Fibroblast of pulmonary artery (primary cell): ENCODE measurements around the gene APOL2.
"Not testable (repeated sequence)": the region's sequence is repeated elsewhere in the genome, so short reads cannot be mapped to it uniquely, and the experiment has no call there.

Source experiments
- DNase-seq: peaks from one replicate; pipeline ENCODE4 v3.0.0-alpha.2; 2010; ENCODE audit warnings: low read depth
- H3K4me3 ChIP-seq: replicated peaks from 2 replicates; pipeline ENCODE4 v1.5.1; 2011; ENCODE audit warnings: low read depth, mild to moderate bottlenecking, control low read depth, low read length, moderate library complexity
- TF ChIP-seq, protein P1 (sequence below): IDR thresholded peaks from 2 replicates; pipeline ENCODE4 v1.5.1; 2011; ENCODE audit warnings: mild to moderate bottlenecking, control low read depth, low read length, inconsistent platforms; ENCODE audit errors: missing control alignments

APOL2 gene

DNA sequence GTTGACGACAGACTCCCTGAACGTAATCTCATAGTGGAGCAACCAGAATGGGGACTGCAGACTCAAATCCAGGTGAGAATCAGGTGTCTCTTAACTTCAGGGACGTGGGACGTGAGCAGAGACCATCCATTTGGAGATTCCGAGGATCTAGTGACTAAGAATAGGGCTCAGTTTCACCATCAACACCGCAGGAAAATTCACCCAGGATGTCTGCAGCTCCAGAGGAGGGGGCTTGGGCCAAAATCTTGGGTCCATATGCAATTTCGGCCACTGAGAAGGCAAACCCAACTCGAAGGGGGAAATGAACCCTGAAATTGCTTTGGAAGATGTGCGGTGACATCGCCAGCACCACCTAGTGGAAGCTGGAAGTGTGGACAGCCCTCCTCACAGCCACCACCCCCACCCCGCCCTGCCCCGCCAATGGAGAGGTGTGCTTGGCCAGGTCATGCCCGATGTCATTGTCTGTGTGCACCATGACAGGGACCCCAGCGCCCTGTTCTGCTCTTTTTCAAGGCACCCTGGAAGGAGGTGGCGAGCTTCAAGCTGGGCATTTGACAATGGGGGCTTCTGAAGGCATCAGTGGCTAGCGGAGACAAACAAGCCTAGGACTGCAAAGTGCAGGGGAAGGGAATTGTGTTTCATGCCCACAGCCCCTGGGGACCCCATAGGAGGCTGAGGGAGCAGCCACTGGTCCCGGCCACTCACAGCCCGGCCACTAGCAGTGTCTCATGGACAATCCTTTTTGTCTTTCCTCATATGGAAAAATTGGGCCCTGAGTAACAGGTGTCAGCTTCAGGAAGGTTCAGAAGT, 38.4 kb upstream of the APOL2 start:
- no peak overlapping the region for H3K4me3 ChIP-seq
- TF ChIP-seq, protein P1, sequence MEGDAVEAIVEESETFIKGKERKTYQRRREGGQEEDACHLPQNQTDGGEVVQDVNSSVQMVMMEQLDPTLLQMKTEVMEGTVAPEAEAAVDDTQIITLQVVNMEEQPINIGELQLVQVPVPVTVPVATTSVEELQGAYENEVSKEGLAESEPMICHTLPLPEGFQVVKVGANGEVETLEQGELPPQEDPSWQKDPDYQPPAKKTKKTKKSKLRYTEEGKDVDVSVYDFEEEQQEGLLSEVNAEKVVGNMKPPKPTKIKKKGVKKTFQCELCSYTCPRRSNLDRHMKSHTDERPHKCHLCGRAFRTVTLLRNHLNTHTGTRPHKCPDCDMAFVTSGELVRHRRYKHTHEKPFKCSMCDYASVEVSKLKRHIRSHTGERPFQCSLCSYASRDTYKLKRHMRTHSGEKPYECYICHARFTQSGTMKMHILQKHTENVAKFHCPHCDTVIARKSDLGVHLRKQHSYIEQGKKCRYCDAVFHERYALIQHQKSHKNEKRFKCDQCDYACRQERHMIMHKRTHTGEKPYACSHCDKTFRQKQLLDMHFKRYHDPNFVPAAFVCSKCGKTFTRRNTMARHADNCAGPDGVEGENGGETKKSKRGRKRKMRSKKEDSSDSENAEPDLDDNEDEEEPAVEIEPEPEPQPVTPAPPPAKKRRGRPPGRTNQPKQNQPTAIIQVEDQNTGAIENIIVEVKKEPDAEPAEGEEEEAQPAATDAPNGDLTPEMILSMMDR = peak; percentile 76
- peak; percentile 70 for DNase-seq

DNA sequence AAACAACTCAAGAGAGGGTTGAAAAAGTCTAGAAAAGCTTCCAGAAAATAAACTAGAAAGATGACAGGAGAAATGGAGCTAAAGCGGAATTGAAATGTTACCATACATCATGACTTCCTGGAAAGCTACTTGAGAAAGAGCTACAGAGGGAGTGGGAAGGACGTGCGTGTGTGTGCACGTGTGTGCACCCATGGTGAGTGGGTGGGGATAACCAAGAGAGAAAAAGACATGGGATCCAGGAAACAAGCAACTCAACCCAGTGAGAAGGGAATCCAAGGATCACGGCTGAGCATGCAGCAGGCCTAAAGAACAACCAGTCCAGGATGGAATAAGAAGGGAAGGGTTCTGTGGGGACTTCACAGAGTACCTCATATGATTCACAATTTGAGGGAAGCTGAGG, 35.2 kb upstream of the APOL2 start:
- no peak overlapping the region for H3K4me3 ChIP-seq
- DNase-seq = no peak
- TF ChIP-seq, protein P1 = no peak

DNA sequence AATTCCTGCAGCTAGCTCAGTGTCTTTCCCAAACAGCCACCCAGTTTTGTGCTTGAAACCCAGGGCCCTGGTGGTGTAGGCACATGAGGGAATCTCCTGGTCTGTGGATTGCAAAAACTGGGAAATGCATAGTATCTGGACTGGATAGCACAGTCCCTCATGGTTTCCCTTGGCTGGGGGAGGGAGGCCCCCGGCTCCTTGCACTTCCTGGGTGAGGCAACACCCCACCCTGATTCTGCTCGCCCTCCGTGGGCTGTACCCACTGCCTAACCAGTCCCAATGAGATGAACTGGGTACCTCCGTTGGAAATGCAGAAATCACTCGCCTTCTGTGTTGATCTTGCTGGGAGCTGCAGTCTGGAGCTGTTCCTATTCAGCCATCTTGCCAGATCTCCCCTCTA, 32.6 kb upstream of the APOL2 start:
- not testable (repeated sequence) for H3K4me3 ChIP-seq, DNase-seq

DNA sequence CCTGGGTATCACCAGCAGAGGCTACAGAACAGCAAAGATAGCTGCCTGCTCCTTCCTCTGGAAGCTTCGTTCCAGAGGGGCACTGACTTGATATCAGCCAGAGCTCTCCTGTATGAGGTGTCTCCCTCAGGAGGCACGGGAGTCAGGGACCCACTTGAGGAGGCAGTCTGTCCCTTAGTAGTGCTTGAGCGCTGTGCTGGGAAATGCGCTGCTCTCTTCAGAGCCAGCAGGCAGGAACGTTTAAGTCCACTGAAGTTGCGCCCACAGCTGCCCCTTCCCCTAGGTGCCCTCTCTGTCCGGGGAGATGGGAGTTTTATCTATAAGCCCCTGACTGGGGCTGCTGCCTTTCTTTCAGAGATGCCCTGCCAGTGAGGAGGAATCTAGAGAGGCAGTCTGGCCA, 31.9 kb upstream of the APOL2 start:
- not testable (repeated sequence) for DNase-seq

DNA sequence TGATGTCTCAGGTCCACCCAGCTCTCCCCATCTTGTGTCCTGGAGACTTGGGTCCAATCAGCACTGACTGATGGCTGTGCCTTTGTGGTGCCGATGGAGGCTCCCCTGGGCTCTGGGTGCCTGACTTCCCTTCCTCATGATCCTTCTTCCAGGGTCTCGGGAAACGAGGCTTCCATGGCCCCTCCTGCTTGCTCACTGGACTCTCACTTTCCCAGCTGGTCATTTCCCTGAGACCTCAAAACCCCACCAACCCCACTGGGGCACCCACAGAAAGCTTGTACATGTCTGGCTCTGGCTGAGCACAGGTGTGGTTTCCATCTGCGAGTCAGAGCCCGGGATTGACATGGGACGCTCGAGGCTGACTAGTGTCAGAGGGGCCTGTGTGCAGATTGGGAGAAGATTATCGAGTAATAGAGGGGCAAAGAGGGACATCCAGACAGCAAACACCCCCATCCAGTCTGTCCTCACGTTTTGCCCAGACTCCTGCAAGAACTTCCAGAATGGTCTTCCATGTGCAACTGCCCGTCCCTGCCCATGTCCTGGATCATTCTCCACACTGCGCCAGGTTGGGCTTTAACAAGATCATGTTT, 28.7 kb upstream of the APOL2 start:
- TF ChIP-seq, protein P1 = no peak
- DNase-seq = no peak
- H3K4me3 ChIP-seq = no peak overlapping the region

More for the DNA sequence above, 31.9 kb upstream of the APOL2 start:
- H3K4me3 ChIP-seq = not testable (repeated sequence)

DNA sequence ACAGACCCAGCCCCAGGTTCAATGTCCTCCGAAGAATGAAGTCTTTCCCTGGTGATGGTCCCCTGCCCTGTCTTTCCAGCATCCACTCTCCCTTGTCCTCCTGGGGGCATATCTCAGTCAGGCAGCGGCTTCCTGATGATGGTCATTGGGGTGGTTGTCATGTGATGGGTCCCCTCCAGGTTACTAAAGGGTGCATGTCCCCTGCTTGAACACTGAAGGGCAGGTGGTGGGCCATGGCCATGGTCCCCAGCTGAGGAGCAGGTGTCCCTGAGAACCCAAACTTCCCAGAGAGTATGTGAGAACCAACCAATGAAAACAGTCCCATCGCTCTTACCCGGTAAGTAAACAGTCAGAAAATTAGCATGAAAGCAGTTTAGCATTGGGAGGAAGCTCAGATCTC, 27.7 kb upstream of the APOL2 start:
- DNase-seq = no peak
- no peak overlapping the region for H3K4me3 ChIP-seq
- TF ChIP-seq, protein P1 = no peak

DNA sequence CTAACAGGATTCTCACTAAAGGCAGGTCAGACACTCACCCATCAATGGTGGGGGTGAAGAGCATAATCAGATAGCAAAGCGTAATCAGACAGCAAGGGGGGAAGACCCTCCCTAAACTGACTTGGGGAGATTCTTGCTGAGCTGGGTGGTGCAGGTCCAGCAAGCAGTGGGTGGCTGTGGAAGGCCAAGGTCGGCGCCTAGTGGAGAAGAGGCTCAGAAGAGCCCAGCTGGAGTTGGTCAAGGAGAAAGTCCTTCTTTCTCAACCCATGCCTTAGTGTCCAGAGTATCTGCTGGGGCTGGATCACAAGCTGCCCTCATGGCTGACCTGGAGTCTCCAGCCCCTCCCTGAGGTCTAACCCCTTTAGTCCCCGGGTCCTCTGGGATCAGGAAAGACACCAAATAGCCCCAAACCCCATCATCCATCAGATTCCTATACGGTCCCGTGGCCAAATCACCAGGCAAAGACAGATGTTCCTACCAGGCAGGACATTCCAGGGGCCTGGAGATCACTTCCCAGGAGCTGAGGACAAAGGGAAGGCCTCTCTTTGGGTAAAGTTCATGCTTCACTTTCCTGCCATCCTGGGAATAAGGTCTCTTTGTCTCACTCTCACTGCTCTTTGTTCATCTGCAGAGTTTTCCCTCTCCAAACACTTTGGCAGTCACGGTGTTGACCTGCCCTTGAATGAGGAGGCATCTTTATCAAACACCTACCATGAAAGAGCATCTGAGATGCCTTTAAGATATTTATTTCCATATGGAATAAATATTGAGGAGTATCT, 24.7 kb upstream of the APOL2 start:
- H3K4me3 ChIP-seq, DNase-seq: not testable (repeated sequence)

DNA sequence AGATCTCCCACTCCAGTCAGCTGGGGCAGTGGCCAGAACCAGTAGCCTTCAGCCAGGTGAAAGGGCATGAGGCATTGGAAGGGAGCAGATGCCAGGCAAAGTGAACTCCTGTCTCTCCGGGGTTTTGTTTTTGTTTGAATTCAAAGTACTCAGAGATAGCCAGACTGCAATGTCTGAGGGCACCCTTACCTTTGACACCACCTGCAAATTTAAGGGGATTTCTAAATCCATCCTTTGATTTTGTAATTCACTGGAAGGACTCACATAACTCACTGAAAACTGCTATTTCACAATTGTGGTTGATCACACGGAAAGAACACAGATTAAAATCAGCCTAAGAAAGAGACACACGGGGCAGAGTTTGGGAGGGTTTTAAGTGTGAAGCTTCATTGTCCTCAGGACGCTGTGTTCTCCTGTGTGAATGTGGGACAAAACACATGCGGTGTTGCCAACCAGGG, 23.9 kb upstream of the APOL2 start:
- H3K4me3 ChIP-seq = not testable (repeated sequence)
- DNase-seq = peak; percentile 64

DNA sequence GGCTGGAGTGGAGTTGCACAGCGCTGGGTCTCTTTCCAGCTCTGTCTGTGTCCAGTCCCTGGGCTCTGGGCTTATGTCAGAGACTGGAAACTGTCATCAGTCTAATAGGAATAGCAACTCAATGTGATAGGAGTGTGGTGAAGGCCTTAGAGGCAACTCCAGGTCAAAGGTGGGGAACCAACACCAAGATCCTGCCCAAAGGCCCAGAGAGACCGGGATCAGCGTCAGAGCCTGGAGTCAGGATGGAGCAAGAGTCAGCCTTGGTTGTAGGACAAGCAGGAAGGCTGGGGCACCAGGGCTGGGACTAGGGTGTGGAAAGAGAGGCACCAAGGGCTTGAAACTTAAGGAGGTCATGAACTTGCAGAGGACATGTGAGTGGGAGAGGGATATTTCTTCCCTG, 23.0 kb upstream of the APOL2 start:
- not testable (repeated sequence) for DNase-seq, H3K4me3 ChIP-seq

DNA sequence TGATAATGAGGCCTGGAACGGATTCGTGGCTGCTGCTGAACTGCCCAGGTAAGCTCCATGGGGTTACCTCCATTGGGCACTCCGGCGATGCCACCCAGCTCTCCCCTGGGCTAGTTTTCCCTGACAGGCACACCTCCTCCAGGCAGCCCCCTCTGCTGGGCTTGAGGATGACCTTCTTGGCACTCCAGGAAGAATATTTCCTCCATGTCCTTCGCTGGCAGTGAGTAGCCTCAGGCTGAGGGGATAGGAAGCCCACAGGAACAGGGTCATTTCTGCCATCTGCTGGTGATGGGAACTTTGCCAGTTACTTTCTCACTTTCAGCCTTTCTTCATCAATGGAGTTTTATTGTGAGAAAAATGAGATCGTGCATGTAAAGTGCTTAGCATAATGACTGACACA, 22.3 kb upstream of the APOL2 start:
- not testable (repeated sequence) for H3K4me3 ChIP-seq, DNase-seq
